ENCODE data around the gene NID2.

DNA sequence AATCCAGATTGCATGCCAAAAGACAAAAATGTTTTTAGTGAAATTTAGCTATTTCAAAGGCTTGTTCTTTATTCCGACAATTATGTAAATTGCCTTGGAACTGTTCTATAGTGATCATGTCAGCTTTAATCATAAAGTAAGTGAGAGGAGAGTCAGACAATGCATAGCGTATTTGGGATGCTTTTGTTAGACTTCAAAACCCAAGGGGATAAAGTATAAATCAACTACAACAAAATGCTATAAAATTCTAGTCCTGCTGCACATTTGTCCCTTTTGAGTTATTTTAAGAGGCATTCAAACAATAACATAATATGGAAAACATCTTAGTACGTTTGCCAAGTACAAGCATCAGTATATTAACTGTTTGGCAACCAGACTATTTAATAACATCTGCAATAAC lies 68.2 kb downstream of the NID2 start:
- TF ChIP-seq TAF1 (IDR thresholded peaks at IDR 0.05; ENCODE audit: borderline replicate concordance, low read depth, low read length) (no peak), POLR2A (IDR thresholded peaks at IDR 0.05; ENCODE audit: low read depth, low read length) (no peak)

Data from GM12892 (cell line).